GM21825 (cell line): ENCODE results near the gene RBBP4.
"Not testable (repeated sequence)": the region's sequence is repeated elsewhere in the genome, so short reads cannot be mapped to it uniquely, and the experiment has no call there.

Source experiments
- ATAC-seq: cut with Tn5 transposase; IDR thresholded peaks from one replicate; pipeline ENCODE4 v1.9.1; 2021; ENCODE audit warnings: mild to moderate bottlenecking, moderate library complexity; ENCODE audit not compliant: unreplicated experiment

Gene RBBP4

DNA sequence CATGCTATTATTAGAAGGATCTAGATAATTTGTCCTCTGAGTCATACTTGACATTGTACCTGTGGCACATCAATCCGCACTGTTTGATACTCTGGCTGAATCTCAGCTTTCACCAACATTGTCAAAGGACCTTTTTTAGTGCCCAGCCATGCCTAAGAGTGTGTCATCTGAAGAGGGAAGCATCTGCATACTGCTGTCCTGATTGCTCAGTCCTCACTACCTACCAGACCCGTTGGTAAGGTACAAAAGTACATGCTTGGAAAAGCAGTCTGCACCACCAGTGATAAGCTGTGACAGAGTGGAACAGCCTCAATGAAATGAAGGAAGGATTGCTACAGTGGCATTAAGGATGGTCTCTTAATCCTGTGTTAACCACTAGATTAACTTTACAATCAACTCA, 34.5 kb downstream of the RBBP4 start:
- no peak for ATAC-seq

DNA sequence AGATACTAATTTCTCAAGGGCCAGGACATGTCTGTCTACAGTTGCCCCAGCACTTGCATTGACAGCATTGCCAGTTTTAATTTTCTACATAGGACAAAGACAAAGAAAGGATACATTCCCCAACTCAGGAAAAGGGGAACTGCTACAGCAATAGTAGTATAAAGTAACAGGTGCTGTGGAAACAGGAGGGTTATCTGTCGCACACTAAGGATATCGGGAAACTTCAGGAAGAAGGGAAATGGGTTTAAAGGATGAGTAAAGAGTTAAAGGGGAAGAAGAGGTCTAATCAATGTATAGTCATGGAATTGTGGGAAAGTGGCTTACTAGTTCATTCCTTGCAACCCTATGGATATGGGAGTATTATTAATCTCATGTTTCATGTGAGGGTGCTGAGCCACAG, 35.4 kb downstream of the RBBP4 start:
- no peak for ATAC-seq

DNA sequence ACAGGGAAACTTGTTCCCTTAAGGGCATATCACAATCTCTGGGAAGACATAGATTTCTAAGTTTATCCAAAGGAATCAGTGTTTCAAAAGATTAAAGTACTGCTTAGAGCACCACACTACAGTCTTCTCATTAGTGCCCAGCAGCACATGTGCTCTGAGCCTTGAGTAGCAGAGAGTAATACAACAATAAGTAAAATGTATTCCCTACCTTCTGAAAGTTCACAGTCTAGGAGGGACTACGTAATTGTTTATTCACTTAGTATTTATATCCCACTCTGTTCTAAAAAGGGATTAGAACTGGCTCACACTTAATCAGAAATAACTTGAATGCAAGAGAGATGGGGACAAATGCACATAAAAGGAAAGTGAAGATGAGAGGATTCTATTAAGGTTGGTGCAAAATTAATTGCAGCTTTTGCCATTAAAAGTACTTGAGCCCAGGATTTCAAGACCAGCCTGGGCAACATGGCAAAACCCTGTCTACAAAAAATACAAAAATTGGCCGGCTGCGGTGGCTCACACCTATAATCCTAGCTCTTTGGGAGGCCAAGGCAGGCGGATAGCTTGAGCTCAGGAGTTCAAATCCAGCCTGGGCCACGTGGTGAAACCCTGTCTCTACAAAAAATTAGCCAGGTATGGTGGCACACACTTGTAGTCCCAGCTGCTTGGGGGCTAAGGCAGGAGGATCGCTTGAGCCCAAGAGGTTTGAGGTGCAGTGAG, 42.6 kb downstream of the RBBP4 start:
- ATAC-seq: no peak

DNA sequence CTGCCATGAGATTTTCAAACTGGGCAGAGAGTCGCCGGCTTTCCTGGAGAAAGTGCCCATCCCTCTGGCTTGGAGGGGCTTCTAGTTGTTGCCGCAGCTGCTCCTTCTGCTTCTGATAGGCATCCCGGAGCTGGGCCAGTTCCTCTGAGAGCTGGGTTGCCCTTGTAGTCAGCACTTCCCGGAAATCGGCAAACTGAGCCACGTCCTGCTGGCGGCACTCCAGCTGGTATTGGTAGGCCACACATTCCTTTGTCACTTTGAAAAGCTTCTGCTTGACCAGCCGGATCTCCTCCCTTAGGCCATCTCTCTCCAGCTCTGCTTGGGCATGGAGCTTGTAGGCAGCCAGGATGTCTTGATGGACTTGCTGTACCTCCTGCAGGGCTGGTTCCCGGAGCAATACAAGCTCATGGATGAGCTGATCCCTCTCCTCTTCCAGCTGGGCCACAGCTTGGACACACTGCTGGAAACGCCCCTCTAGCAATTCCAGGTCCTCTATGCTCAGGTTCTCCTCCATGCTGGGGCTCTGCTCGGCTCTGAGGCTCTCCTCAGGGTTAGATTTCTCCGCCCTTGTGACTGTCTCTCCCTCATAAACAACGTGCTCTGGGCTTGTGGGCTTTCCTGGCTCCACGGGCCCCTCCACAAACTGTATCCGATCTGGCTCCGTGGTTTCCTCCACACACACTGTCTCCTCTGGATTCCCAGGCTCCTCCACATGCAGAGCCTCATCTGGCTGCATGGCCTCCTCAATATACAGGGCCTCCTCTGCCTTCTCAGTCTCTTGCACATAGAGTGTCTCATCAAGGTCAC, 44.3 kb downstream of the RBBP4 start:
- no peak for ATAC-seq

DNA sequence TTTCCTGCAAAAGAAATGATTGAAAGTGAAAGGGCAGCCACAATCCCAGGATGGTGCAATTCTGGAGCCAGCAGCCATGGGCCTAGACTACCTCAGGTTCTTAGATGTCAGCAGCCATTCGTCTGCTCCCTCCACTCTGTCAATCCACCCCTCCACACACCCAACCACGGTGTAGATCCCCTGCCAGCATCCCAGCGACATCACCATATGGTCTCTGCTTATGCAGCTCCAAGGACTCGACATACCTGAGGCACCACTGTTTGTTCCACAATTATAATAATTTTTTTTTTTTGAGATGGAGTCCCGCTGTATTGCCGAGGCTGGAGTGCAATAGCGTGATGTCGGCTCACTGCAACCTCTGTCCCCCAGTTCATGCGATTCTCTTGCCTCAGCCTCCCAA, 45.0 kb downstream of the RBBP4 start:
- ATAC-seq: no peak

DNA sequence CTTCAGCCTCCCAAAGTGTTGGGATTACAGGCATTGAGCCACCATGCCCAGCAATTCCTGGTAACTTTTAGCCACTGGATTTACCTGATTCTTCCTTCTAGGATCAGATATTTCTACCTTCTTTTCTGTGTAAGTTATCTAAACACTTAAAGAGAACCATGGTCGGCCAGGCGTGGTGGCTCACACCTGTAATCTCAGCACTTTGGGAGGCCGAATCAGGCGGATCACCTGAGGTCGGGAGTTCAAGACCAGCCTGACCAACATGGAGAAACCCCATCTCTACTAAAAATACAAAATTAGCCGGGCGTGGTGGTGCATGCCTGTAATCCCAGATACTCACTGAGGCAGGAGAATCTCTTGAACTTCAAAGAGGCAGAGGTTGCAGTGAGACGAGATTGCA, 46.0 kb downstream of the RBBP4 start:
- not testable (repeated sequence) for ATAC-seq

DNA sequence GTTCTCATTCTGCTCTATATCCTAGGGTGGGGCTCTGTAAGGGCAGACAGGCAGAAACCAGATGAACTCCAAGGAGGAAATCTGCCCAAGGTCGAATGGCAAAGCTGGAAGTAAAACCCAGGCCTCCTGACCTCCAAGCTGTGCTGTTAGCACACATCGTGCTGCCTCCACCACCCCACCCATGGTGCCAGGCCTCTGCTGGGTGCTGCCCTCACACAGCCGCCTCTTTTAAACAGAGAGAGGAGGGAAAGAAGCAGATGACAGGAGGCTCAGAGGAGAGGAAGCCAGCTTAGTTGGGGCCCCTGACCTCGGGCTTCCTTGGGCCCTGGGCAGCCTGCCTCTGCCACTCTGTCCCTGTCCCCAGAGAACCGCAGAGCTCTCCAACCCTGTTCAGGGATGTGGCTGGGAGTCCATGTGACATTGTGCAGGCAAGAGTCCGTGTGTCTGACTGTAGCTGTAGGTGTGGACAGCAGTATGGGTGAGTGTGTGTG, 50.5 kb downstream of the RBBP4 start:
- no peak for ATAC-seq

DNA sequence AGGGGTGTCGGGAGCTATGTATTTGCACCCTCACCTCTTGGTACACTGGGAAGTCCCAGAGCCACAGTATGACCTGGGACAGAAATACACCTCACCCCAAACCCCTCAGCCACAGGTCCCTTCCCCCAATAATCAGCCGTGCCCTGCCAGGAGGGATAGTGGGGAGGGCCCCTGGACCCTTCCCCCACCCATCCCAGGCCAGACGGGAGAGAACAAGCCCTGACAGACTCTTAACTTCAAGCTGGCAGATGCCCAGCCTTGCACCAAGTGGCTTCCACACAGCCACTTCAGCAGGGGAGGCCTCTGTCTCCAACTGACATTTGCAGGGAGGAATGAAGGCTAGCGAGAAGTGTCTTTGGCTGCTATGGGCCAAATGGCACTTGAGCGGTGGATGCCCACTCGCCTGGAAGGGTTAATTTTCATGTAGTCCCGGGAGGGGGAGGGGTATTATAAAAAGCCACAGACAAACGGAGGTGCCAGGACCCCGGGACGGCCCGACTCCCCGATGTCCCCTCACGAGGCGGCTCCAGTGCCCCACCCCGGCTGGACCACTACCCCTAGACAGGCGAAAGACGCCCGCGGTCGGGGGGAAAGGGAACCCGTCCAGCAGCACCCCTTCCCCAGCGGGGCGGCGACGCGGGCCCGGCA, 51.1 kb downstream of the RBBP4 start:
- ATAC-seq: no peak

DNA sequence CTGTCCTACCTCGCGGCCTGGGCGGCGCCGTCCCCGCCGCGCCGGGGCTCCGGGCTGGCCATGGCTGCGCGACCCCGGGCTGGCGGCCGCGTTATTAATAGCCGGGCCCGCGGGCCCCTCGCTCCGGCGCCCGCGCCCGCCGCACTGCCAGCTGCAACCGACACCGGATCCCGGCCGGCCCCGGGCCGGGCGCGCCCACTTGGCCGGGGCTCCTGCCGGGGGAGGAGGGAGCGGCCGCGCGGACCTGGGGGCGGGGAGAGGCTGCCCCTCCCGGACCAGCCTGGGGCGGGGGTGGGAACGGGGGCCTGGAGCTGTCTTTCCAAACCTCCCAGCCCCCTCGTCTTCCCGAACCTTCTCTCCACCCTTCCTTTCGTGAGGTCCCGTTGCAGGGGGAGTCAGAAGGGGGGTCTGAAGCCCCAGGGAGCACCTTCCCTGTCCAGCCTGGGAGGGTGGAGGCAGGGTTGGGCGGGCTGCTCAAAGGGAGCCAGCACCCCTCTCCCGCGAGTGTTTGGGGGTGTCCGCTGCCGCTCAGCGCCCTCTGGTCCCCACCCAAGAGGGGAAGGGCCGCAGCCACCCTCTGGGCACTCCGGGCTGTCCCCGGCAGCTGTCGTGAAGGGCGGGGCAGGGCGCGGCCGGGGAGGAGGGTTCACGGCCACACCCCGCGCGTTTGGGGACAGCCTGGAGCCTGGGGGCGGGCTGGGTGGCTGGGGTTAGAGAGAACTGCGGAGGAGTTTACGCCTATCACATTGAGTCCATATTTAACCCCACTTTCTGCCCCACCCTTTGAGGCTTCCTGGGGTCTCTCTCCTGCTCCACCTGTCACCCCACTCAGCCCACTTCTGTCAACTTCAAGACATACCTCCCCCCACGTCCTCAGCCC, 51.8 kb downstream of the RBBP4 start, which contains the start of gene SYNC:
Gene SYNC (minus strand): TSS at position 172 of the 880 bp plus-strand sequence. CDS start 110 bp downstream, at position 62.
- no peak for ATAC-seq

DNA sequence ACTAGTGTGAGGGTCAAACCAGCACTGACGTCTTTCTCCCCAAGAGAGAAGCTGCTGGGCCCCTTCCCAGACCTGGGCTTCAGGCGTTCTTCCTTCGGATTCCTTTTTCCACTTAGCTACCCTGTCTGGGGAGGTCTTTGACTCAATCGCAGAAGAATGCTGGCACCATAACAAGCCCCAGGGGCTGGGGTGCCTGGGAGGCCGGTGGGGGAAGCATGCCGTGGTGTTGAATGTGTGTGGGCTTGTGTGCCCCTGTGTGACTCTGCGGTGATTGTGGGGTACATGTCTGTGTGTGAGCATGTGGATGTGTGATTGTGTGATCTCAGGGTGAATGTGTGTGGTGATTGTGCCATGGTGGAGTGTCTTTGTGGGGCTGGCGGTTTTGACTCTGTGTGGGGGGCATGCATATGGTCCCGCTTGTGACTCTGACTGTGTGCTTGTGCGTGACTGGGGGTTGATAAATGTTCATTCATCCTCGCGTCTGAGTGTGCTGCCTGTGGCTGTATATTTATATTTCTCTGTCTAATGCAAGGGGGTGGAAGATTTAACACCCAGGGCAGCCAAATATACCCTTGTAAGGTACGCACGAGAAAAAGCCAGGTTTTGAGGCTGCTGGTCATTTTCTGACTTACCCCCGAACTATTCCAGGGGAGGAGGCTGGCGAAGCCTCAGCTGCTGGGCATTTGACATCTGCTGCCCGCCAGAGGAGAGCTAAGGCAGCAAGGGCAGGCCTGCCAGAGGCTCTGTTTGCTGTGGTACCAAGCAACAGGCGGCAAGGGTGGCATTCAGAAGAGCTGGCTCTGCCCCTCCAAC, 52.7 kb downstream of the RBBP4 start:
- no peak for ATAC-seq

DNA sequence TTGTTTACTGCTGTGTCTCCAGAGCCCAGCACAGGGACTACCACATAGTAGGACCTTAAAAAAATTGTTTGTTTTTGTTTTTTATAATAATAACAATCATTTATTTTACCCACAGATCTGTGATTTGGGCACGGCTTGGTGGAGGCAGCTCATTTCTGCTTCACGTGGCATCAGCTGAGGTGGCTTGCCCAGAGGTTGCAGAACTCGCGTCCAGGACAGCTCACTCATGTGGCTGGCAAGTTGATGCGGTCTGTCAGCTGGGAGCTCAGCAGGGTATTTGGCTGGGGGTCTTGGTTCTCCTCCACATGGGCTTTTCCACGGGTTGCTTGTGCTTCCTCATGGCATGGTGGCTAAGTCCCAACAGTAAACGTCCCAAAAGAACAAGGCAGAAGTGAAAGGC, 54.5 kb downstream of the RBBP4 start:
- no peak for ATAC-seq

DNA sequence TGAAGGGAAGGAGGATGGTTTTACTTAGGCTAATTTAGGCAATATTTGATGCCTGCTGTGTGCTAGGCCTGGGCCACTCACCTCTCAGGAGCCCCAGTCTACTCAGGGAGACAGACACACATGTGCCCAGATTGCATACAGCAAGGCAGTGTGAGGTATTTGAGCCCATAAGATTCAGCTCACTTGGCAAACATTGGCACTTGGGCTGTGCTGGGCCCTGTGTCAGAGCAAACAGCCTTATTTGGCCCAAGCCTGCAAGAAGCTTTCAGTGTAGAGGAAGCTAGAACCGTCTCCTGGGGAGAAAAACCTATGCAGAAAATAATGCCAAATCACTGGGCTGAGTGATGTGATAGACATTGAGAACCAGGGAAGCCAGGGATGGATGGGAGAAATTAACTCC, 55.5 kb downstream of the RBBP4 start:
- ATAC-seq: no peak

DNA sequence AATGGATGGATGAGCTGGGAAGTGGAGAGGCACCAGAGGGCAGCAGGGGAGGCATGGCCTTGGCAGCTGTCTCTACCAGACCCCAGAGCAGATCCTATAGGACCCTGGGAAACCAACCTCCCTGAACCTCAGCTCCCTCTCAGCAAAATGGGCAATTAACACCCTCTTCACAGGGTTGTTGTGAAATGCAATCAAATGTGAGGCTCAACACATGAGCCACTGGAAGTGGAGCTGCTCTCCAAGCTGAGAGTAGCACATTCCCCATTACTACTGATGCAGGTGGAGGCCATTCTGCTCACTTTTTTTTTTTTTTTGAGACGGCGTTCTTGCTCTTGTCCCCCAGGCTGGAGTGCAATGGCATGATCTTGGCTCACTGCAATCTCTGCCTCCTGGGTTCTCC, 58.1 kb downstream of the RBBP4 start:
- no peak for ATAC-seq

DNA sequence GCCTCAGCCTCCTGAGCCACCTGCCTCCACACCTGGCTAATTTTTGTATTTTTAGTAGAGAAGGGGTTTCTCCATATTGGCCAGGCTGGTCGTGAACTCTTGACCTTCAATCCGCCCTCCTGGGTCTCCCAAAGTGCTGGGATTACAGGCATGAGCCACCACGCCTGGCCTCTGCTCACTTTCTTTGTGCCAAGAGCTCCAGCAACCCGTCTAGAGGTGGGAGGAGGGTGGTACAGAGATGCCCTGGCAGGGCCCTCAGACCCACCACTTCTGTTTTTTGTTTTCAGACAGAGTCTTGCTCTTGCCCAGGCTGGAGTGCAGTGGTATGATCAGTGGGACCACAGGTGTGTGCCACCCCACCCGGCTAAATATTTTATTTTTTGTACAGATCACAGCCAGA, 58.5 kb downstream of the RBBP4 start:
- no peak for ATAC-seq

DNA sequence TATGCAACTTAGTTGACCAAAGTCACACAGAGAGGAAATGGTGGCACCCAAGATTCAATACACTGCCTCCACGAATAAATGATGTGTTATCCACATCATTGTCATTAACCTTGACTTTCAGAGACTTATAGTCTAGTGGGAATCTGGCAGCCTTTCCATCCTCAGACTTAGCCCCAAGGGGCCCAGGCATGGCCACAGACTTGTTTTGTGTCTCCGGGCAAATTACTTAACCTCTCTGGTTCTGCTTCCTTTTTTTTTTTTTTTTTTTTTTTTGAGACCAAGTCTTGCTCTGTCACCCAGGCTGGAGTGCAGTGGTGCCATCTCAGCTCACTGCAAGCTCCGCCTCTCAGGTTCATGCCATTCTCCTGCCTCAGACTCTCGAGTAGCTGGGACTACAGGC, 60.2 kb downstream of the RBBP4 start:
- ATAC-seq: not testable (repeated sequence)

DNA sequence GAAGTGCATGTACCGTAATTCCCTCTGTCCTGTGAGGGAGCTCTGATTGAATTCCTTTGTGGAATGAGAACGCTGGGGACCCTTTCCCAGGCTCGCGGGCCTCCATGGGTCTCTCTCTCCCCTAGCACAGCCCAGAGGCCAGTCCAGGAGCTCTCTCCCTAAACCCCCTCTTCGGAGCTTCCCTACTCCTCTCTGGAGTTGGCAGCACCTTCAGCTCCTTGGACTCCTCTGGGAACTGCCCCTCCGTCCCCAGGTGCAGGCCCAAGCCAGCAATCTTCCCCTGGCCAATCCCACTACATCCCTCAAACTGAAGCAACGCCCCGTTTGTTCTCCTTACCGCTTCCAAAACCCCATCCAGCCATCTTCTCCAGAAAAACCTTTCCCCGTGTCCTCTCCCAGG, 62.1 kb downstream of the RBBP4 start:
- ATAC-seq: no peak

DNA sequence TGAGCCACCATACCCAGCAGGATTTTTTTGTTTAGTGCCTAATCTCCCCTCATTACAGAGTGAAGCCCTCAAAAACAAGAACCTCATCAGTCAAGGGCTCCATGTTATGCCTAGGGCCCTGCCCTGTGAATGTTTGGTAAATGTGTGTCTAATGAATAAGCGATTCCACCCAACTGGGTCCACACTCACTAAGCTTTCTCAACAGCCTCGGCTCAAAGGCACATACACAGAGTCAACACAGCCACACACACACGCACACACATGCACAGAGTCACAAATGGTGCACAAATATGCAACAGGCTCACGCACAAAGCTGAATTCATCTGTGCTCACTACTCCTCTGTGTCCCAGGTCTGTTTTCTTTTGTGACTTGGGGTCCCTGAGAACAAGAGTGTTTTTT, 63.3 kb downstream of the RBBP4 start:
- ATAC-seq: no peak

DNA sequence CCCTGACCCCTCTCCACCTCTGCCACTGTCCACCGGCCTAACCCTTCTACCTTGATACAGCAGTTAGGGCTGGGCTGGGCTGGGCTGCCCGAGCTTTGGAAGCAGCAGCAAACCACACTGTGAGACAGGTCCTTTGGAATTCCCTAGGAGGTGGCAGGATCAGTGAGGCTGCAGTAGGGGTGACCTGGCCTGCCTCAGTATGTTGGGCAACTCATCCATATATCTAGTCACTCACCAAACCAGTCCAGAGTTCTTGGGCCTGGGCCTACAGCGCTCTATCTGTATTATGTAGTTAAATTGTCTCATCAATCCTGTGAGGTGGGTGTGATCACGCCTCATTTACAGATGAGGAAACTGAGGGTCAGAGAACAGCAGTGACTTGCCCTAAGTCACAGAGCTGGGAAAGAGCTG, 64.9 kb downstream of the RBBP4 start:
- no peak for ATAC-seq

DNA sequence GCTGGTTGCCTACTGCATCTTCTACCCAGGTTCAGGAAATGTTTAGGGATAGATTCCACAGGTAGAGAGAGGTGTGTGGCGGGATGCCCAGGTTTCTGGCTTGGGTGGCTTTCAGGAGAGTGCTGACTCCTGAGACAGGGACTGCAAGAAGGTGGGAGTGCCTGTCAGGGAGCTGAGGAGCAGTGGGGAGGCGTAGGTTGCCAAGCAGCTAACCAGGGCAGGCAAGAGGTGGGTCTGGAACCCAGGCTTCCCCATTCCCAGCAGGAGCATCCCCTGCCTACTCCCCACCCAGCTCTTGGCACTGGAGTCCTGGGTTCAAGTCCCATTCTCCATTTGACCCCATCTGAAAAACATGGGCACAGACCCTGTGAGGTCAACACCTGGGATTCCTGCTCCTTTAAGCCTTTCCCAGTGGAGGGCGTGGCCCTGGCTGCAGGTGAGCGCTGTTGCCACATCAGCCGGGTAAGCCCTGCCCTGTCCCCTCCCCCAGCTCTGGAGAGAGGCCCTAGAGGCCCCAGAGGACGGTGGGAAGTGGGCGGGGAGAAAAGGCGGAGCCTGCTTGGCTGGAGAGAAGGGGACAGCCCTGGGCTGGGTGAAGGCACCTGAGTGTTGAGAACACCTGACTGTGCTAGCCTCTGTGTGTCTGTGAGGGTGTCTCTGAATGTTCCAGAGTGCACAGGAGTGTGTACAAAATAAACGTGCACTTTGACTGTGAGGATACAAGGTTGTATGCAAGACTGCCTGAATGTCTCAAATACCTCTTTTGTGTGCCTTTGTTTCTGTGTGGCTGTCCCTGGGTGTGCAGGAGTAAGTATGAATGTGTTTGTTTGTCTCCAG, 65.5 kb downstream of the RBBP4 start:
- peak; percentile 57 for ATAC-seq
